Embryonic facial prominence (tissue), 1 donor: ENCODE results near the gene PRRX2.

Experiments
- DNase-seq: peaks from one replicate; pipeline ENCODE4 v3.0.0-alpha.2; 2016; ENCODE audit errors: extremely low spot score

The PRRX2 gene

DNA sequence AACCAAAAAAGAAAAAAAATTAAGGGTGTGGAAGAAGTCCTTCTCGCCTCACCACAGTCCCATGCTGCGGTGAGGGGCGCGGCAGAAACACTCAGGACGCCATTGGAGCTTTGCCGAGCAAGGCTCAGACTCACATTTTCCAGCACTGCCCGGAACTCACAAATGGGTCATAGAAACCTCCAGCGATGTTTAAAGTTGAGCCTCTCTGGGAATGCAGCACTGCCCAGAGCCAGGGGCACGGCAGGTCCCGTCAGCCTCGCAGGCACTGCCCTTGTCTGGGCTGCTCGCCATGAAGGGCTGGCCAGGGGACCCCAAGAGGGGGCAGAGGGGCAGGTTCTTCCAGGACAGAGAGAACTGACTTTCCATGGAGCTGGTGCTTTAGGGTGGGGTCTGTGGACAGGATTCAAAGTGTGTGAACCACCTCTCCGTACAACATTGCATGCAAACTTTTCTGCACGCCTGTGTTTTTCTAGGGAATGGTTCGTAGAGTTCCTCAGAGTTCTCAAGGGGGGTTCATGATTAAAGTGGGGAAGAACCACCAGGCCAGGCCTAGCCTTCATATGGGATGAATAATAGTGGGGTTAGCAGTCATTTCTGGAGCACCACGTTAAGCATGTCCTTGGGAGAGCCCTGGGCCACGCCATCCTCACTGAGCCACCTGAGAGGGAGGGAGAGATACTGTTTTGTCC lies 38.4 kb downstream of the PRRX2 start:
- DNase-seq = no peak

GRCh38 chr9:129704807-129705206 lies 39.4 kb downstream of the PRRX2 start:
- no peak for DNase-seq

- DNase-seq = no peak
These were observed 43.3 kb downstream of the PRRX2 start for GRCh38 chr9:129708793-129709192.

GRCh38 chr9:129709438-129710168 lies 44.2 kb downstream of the PRRX2 start:
- DNase-seq = no peak

- no peak for DNase-seq
These were observed 44.7 kb downstream of the PRRX2 start for GRCh38 chr9:129710169-129710453.

- no peak for DNase-seq
These were observed 47.4 kb downstream of the PRRX2 start for GRCh38 chr9:129712634-129713401.

DNA sequence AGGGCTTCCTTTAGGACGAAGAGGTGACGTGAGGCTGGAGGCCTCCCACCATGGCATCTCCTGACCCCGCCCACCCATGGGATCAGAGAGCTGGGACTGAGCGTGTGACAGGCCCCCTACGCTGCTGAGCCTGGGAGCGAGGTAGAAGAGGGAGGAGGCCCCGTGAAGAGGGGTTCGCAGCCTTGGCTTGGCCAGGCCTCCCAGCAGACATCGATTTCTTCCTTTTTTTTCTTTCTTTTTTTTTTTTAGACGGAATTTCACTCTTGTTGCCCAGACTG lies 47.9 kb downstream of the PRRX2 start:
- DNase-seq = no peak

DNA sequence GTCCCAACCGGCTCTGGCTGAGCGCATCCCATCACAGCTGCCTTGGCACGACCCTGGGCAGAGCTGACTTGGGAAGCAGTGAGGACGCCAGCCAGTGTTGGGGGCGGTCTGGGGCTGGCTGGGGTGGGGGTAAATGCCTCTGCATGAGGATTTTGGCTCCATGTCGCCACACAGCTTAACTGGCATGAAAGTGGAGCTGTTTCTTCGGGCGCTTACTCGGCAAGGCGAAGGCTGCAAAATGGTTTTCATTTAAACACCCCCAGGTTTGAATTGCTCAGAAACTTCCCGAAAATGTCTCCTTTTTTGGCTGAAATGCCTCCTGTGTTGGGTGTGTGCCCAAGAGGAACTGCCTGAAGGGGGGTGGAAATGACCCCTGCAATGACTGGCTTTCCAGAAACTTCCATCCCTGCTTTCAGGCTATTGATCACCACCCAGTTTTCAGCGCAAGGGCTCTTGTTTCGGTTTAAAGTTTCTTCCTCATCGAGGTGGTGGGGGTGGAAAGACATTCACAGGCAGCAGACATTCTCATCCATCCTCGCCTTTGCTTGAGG lies 49.1 kb downstream of the PRRX2 start:
- no peak for DNase-seq

DNA sequence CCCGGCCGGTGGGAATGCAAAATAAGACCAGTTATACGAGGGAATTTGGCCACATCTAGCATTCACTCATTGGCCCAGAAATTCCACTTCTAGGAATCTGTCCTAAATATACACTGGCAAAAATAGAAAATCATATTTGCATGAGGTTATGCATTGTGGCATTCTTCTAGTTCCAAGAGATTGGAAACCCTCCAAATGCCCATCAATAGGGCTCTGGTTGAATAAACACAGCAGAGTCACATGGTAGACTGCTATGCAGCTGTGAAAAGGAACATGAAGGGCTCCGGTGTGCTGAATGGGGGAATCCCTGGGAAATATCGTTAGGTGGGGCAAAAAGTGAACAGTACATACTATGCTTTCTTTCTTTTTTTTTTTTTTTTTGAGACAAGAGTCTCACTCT lies 50.6 kb downstream of the PRRX2 start:
- DNase-seq = no peak

- no peak for DNase-seq
These were observed 52.5 kb downstream of the PRRX2 start for GRCh38 chr9:129717991-129718390.

GRCh38 chr9:129718647-129719046 lies 53.2 kb downstream of the PRRX2 start:
- no peak for DNase-seq

- DNase-seq = no peak
These were observed 53.7 kb downstream of the PRRX2 start for GRCh38 chr9:129719135-129719534.

GRCh38 chr9:129720181-129720864 lies 54.9 kb downstream of the PRRX2 start:
- no peak for DNase-seq

GRCh38 chr9:129720865-129721545 lies 55.6 kb downstream of the PRRX2 start:
- DNase-seq = no peak

- DNase-seq = no peak
These were observed 57.5 kb downstream of the PRRX2 start for GRCh38 chr9:129722913-129723312.

GRCh38 chr9:129724456-129725190 lies 59.2 kb downstream of the PRRX2 start:
- no peak for DNase-seq

DNA sequence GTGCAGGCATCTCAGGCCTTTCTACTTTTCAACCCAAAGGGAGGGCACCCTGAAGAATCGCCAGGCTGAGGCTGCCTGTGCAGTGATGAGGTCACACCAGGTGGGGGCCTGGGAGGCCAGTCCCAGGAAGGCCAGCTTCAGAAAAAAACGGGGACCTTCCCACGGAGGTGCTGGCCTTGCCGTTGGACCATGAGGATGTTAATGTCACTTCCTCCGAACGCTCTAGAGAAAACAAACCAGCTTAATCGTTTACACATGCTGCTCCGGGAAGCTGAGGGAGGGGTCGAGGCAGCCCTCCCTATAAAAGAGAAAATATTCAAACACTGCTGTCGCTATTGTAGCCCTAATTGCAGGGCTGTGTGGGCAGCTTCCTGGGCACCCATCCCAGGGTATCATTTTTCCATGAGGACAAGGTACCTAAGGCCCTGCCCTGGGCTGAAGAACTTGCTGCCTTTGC lies 60.4 kb downstream of the PRRX2 start:
- DNase-seq = no peak

DNA sequence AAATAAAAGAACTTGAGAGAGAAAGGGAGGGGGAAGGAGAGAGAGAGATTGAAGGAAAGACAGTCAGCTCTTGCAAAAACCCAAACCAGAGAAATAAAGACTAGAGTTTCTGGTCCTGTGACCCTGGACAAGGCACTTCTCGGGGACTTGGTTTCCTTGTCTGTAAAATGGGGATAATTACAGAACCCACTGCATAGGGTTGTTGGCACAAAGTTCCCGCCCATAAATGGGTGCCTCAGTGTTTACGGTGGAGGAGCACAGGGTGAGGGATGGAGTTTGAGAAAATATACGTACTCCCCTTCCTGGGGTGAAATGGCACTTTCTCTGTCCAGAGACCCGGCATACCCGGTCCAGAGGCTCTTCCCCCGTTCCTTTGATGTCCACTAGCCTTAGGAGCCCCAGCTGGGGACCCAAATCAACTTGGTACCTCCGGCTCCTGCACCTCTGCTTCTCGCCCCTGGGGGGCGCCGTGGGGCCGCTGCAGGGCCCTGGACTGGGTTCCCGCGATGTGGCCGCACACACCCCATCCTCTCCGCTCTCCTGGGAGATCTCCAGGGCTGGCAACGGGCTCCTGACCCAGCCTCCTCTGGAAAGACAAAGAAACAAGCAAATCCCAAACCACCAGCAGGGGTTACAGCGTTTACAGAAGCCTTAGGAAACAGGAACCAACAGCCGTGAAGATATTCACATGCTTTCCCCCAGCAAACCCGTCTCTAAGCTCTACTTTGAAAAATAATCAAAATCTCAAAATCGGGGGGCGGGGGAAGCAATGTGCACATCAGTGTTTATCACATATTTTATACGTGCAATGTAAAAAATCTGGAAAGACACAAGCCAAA lies 61.1 kb downstream of the PRRX2 start:
- DNase-seq = no peak

GRCh38 chr9:129728744-129729143 lies 63.3 kb downstream of the PRRX2 start:
- no peak for DNase-seq

DNA sequence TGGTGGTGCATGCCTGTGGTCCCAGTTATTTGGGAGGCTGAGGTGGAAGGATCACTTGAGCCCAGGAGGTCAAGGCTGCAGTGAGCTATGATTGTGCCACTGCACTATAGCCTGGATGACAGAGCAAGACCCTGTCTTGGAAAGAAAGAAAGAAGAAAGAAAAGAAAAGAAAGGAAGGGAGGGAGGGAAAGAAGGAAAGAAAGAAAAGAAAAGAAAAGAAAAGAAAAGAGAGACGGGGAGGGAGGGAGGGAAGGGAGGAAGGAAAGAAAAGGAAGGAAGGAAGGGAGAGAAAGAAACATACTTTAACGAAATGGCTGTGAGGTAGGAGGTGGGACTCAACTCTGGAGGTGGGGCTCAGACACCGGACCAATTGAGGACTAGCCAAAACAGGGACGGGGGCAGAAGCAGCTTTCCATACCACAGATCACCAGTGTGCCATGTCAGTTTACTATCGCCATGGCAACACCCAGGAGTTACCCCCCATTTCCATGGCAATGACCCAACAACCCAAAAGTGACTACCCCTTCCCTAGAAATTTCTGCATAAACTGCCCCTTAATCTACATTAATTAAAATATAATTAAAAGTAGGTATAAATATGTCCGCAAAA lies 66.1 kb downstream of the PRRX2 start:
- no peak for DNase-seq
